ENCODE data around the gene CA10.

Gene CA10

GRCh38 chr17:51846566-51846965 lies 311.9 kb downstream of the CA10 start:
- H3K4me1 Mint-ChIP-seq: no peaks in the 10 kb centered on the region
- H3K36me3 Mint-ChIP-seq: no peaks in the 10 kb centered on the region
- no peak overlapping the region for H3K4me3 Mint-ChIP-seq
- no peak overlapping the region for H3K27ac Mint-ChIP-seq
- H3K9me3 Mint-ChIP-seq: no peaks in the 10 kb centered on the region
- peaks cover 7% of the 10 kb centered on the region for H3K27me3 Mint-ChIP-seq

GRCh38 chr17:51845776-51846175 lies 312.7 kb downstream of the CA10 start:
- Mint-ChIP-seq H3K4me3 (no peak overlapping the region), H3K36me3 (no peaks in the 10 kb centered on the region)

GRCh38 chr17:51842763-51843162 lies 315.8 kb downstream of the CA10 start:
- Mint-ChIP-seq H3K27ac (no peak overlapping the region), H3K4me1 (no peaks in the 10 kb centered on the region), H3K4me3 (no peak overlapping the region), H3K27me3 (peaks cover 1% of the 10 kb centered on the region), H3K9me3 (no peaks in the 10 kb centered on the region), H3K36me3 (no peaks in the 10 kb centered on the region)

More at GRCh38 chr17:51845776-51846175, 312.7 kb downstream of the CA10 start:
- Mint-ChIP-seq H3K27me3 (peaks cover 6% of the 10 kb centered on the region), H3K27ac (no peak overlapping the region), H3K9me3 (no peaks in the 10 kb centered on the region), H3K4me1 (no peaks in the 10 kb centered on the region)

- H3K27ac Mint-ChIP-seq: no peak overlapping the region
- H3K9me3 Mint-ChIP-seq: no peaks in the 10 kb centered on the region
- H3K27me3 Mint-ChIP-seq: peaks cover 3% of the 10 kb centered on the region
- H3K36me3 Mint-ChIP-seq: no peaks in the 10 kb centered on the region
- no peaks in the 10 kb centered on the region for H3K4me1 Mint-ChIP-seq
- H3K4me3 Mint-ChIP-seq: no peak overlapping the region
These were observed 316.8 kb downstream of the CA10 start for GRCh38 chr17:51841669-51842068.

GRCh38 chr17:51840688-51841087 lies 317.8 kb downstream of the CA10 start:
- Mint-ChIP-seq H3K27ac (no peak overlapping the region), H3K4me3 (no peak overlapping the region), H3K9me3 (no peaks in the 10 kb centered on the region), H3K36me3 (no peaks in the 10 kb centered on the region), H3K4me1 (no peaks in the 10 kb centered on the region), H3K27me3 (peaks cover 5% of the 10 kb centered on the region)

GRCh38 chr17:51833620-51834019 lies 324.9 kb downstream of the CA10 start:
- no peaks in the 10 kb centered on the region for H3K4me1 Mint-ChIP-seq
- H3K27ac Mint-ChIP-seq: no peak overlapping the region
- peaks cover 9% of the 10 kb centered on the region for H3K27me3 Mint-ChIP-seq
- no peak overlapping the region for H3K4me3 Mint-ChIP-seq
- H3K9me3 Mint-ChIP-seq: no peaks in the 10 kb centered on the region
- no peaks in the 10 kb centered on the region for H3K36me3 Mint-ChIP-seq

- Mint-ChIP-seq H3K36me3 (no peaks in the 10 kb centered on the region), H3K4me1 (no peaks in the 10 kb centered on the region), H3K4me3 (no peak overlapping the region), H3K9me3 (no peaks in the 10 kb centered on the region), H3K27ac (no peak overlapping the region), H3K27me3 (peaks cover 11% of the 10 kb centered on the region)
These were observed 325.5 kb downstream of the CA10 start for GRCh38 chr17:51833045-51833444.

GRCh38 chr17:51830886-51831285 lies 327.6 kb downstream of the CA10 start:
- peaks cover 10% of the 10 kb centered on the region for H3K27me3 Mint-ChIP-seq

GRCh38 chr17:51830451-51830850 lies 328.1 kb downstream of the CA10 start:
- peaks cover 8% of the 10 kb centered on the region for H3K27me3 Mint-ChIP-seq
- no peak overlapping the region for H3K27ac Mint-ChIP-seq
- no peaks in the 10 kb centered on the region for H3K36me3 Mint-ChIP-seq
- H3K9me3 Mint-ChIP-seq: no peaks in the 10 kb centered on the region
- no peaks in the 10 kb centered on the region for H3K4me1 Mint-ChIP-seq
- no peak overlapping the region for H3K4me3 Mint-ChIP-seq

More at GRCh38 chr17:51830886-51831285, 327.6 kb downstream of the CA10 start:
- Mint-ChIP-seq H3K4me1 (no peaks in the 10 kb centered on the region), H3K4me3 (no peak overlapping the region), H3K27ac (no peak overlapping the region), H3K36me3 (no peaks in the 10 kb centered on the region), H3K9me3 (no peaks in the 10 kb centered on the region)

GRCh38 chr17:51828901-51829300 lies 329.6 kb downstream of the CA10 start:
- Mint-ChIP-seq H3K27ac (no peak overlapping the region), H3K36me3 (no peaks in the 10 kb centered on the region), H3K27me3 (peaks cover 8% of the 10 kb centered on the region), H3K4me1 (no peaks in the 10 kb centered on the region), H3K4me3 (no peak overlapping the region), H3K9me3 (no peaks in the 10 kb centered on the region)

GRCh38 chr17:51827140-51827539 lies 331.4 kb downstream of the CA10 start:
- Mint-ChIP-seq H3K4me3 (no peak overlapping the region), H3K9me3 (no peaks in the 10 kb centered on the region), H3K27me3 (peaks cover 8% of the 10 kb centered on the region), H3K36me3 (no peaks in the 10 kb centered on the region), H3K4me1 (no peaks in the 10 kb centered on the region), H3K27ac (no peak overlapping the region)

GRCh38 chr17:51820766-51821165 lies 337.7 kb downstream of the CA10 start:
- Mint-ChIP-seq H3K27ac (no peak overlapping the region), H3K4me3 (no peak overlapping the region), H3K9me3 (no peaks in the 10 kb centered on the region), H3K27me3 (peaks cover 3% of the 10 kb centered on the region), H3K36me3 (no peaks in the 10 kb centered on the region), H3K4me1 (no peaks in the 10 kb centered on the region)

- Mint-ChIP-seq H3K9me3 (no peaks in the 10 kb centered on the region), H3K27ac (no peak overlapping the region)
These were observed 338.3 kb downstream of the CA10 start for GRCh38 chr17:51820252-51820651.

GRCh38 chr17:51819341-51820219 lies 338.9 kb downstream of the CA10 start:
- H3K9me3 Mint-ChIP-seq: no peaks in the 10 kb centered on the region
- H3K27me3 Mint-ChIP-seq: peaks cover 3% of the 10 kb centered on the region
- H3K27ac Mint-ChIP-seq: no peak overlapping the region
- no peaks in the 10 kb centered on the region for H3K36me3 Mint-ChIP-seq
- no peak overlapping the region for H3K4me3 Mint-ChIP-seq
- no peaks in the 10 kb centered on the region for H3K4me1 Mint-ChIP-seq

More at GRCh38 chr17:51820252-51820651, 338.3 kb downstream of the CA10 start:
- peaks cover 3% of the 10 kb centered on the region for H3K27me3 Mint-ChIP-seq
- H3K4me3 Mint-ChIP-seq: no peak overlapping the region
- H3K36me3 Mint-ChIP-seq: no peaks in the 10 kb centered on the region
- no peaks in the 10 kb centered on the region for H3K4me1 Mint-ChIP-seq

- Mint-ChIP-seq H3K27ac (no peak overlapping the region), H3K4me1 (no peaks in the 10 kb centered on the region), H3K4me3 (no peak overlapping the region), H3K27me3 (peaks cover 3% of the 10 kb centered on the region), H3K36me3 (no peaks in the 10 kb centered on the region), H3K9me3 (no peaks in the 10 kb centered on the region)
These were observed 339.7 kb downstream of the CA10 start for GRCh38 chr17:51818777-51819176.

GRCh38 chr17:51817955-51818354 lies 340.6 kb downstream of the CA10 start:
- H3K9me3 Mint-ChIP-seq: no peaks in the 10 kb centered on the region
- peaks cover 3% of the 10 kb centered on the region for H3K27me3 Mint-ChIP-seq

More at GRCh38 chr17:51817955-51818354, 340.6 kb downstream of the CA10 start:
- Mint-ChIP-seq H3K27ac (no peak overlapping the region), H3K36me3 (no peaks in the 10 kb centered on the region), H3K4me1 (no peaks in the 10 kb centered on the region), H3K4me3 (no peak overlapping the region)
